ENCODE results near the gene HLA-G.
"Not testable (repeated sequence)": the region's sequence is repeated elsewhere in the genome, so short reads cannot be mapped to it uniquely, and the experiment has no call there.

Gene HLA-G

GRCh38 chr6:29875257-29875656 is 47.6 kb downstream of the HLA-G start:
- no peak for DNase-seq

GRCh38 chr6:29875734-29876133 is 48.1 kb downstream of the HLA-G start:
- not testable (repeated sequence) for DNase-seq

Data from activated CD4-positive, alpha-beta T cell treated with anti-CD3 and anti-CD28 coated beads, Interleukin-2, amount 50 U/mL, for 48 hours (primary cell).